K562 treated with DMSO at 1 percent for 24 hours (cell line): ENCODE data around the gene MAP9. TPM values are rescaled to one million over a fixed set of nuclear protein-coding genes. Genes with fewer than 3 reads are reported as not detected.

Experiments
- total RNA-seq: library from RNA; unstranded; fragments of 300-600 nt; gene quantifications from 2 replicates; pipeline ENCODE4 v1.2.3, GENCODE V29; 2022; ENCODE audit warnings: low read depth; ENCODE audit not compliant: insufficient read depth

MAP9 gene
- 0.03 TPM in 1 of 2 replicates, not detected in the other for total RNA-seq

DNA sequence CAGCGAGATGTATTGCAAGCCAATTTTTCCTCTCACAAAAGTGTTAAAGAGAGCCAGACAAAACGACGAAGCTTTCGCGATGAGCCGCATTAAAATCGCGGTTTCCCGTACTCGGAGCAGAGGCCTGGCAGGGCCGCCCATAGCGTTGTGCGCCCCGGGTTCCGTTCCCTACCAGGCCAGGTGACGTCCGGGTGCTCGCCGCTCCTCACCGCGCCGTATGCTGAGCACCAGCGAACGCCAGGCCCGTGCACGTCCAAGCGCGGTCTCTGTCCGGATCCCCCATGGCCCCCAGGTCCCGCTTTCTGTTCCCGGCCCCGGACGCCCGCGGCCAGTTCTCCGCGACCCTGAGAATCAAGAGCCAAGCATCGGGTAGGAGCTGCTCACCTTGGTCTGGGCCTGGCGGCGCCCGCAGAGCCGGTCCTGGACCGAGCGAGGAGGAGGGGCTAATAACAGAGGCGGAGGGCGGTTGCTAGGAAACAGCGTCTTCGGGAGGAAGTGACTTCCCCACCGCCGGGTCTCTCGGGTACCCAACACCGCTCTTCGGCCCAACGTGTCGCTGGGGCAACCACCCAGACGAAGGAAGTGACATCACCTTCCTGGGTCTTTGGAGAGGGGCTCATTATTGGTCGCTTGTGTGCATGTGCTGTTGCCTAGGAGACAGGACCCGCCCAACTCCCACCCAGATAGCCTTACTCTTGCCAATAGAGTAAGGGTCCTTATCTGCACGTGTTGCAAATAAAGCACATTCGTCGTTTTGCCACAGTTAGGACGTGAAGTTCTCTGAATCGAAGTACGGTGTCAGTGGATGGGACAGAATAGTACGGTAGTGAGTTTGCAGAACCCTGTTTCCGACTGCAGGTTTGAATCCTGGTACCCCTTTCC is at the start of gene MAP9:
TSS of gene MAP9 (minus strand) at position 579 of the 882 bp plus-strand sequence. CDS start 1,115 bp downstream, outside the sequence.

Other genes starting within 250 kb of the MAP9 start
- not detected in 2 replicates for gene NPY2R, start 168.3 kb downstream of the MAP9 start, total RNA-seq